ENCODE results near the gene RDH14. TPM values are rescaled to one million over a fixed set of nuclear protein-coding genes. Genes with fewer than 3 reads are reported as not detected.

Gene RDH14
- total RNA-seq, 1 donor from 2014 or later = 33.5 TPM

DNA sequence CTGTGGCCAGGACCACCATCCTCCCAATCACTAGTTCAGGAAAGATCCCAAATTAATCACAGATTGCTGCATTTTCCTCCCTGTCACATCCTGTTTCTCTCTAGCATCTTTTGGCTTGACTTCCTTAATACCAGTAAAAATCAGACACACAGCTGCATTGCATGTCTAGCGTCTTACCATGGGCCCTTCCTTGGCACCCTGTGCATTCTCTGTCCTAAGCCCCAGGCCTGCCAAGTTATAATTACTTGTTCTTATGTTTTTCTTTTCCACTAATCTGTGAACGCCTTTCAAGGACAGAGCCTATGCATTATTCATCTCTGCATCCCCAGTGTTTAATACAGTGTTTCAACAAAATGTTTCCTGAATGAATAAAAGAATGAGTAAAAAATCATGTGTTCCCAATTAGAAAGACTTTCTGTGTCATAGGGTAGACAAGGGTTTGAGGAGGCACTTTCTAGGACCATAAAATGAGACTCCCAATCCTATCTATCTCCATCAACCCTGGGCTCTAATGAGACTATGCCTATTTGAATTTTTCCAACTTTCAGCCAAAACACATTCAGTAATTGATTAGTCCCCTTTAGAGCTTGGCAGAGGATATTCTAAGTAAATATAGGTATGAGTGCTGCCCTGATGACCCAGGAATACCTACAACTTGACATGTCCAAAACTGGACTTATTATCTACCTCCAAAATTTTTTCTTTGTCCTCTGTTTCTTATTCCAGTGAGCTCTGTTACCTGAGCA, 39.2 kb upstream of the RDH14 start:
- Mint-ChIP-seq H3K27ac (no peak overlapping the region), H3K9me3 (no peaks in the 10 kb centered on the region), H3K4me1 (no peaks in the 10 kb centered on the region), H3K27me3 (ENCODE audit: insufficient read depth, low read depth) (no peaks in the 10 kb centered on the region), H3K36me3 (no peaks in the 10 kb centered on the region), H3K4me3 (no peak overlapping the region)
- Histone ChIP-seq H3K27me3 (no peaks in the 10 kb centered on the region), H3K9ac (no peak overlapping the region), H3K4me1 (no peaks in the 10 kb centered on the region), H3K36me3 (no peaks in the 10 kb centered on the region), H3K9me3 (ENCODE audit: low read depth) (no peaks in the 10 kb centered on the region), H3K27ac (no peak overlapping the region), H3K4me3 (no peak overlapping the region), H2AFZ (replicated peaks) (no peak overlapping the region), H3K79me2 (ENCODE audit: low read depth) (no peaks in the 10 kb centered on the region), H3F3A (ENCODE audit: low read depth) (no peaks in the 10 kb centered on the region), H3K4me2 (no peak overlapping the region), H4K20me1 (ENCODE audit: low read depth) (no peaks in the 10 kb centered on the region)
- no peak for TF ChIP-seq EZH2 (IDR thresholded peaks at IDR 0.05)
- TF ChIP-seq, protein P1, sequence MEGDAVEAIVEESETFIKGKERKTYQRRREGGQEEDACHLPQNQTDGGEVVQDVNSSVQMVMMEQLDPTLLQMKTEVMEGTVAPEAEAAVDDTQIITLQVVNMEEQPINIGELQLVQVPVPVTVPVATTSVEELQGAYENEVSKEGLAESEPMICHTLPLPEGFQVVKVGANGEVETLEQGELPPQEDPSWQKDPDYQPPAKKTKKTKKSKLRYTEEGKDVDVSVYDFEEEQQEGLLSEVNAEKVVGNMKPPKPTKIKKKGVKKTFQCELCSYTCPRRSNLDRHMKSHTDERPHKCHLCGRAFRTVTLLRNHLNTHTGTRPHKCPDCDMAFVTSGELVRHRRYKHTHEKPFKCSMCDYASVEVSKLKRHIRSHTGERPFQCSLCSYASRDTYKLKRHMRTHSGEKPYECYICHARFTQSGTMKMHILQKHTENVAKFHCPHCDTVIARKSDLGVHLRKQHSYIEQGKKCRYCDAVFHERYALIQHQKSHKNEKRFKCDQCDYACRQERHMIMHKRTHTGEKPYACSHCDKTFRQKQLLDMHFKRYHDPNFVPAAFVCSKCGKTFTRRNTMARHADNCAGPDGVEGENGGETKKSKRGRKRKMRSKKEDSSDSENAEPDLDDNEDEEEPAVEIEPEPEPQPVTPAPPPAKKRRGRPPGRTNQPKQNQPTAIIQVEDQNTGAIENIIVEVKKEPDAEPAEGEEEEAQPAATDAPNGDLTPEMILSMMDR (IDR thresholded peaks at IDR 0.05) = no peak
- TF ChIP-seq EZH2phosphoT487 (IDR thresholded peaks at IDR 0.05) = no peak
- DNase-seq (ENCODE audit: low spot score) = no peak

DNA sequence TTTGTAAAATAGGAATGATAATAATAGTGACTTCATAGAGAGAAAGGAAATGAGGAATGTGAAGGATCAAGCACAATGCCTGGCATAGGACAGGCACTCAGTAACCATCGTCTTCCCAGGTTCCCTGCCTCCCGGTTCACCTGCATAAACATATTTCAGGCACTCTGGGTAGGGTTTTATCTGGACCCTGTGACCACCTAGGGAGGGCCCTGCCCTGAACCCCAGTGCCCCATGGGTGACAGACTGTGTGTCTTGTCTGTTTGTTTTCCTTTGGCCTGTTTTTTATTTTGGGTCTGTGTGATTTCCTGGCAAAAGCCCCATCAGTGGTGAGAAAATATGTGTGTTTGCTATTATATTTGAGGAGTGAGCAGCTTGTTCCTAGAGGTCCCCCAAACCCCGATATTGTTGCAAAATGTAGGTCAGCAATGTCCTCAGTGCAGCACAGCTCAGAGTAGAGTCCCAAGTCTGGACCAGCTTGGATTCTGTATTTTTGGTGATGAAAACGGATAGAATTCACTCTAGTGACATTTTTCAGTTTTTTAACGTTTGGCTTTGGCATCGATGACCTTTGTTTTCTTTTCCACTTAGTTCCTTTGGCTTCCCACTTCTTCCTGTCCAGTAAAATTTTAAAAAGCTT, 38.5 kb upstream of the RDH14 start:
- no peaks in the 10 kb centered on the region for H3K9me3 Mint-ChIP-seq
- Histone ChIP-seq H2AFZ (replicated peaks) (no peak overlapping the region), H3K36me3 (no peaks in the 10 kb centered on the region), H3K4me1 (no peaks in the 10 kb centered on the region), H3K79me2 (ENCODE audit: low read depth) (no peaks in the 10 kb centered on the region), H3K9me3 (ENCODE audit: low read depth) (no peaks in the 10 kb centered on the region), H4K20me1 (ENCODE audit: low read depth) (no peaks in the 10 kb centered on the region), H3K4me3 (no peak overlapping the region), H3K27ac (no peak overlapping the region), H3K4me2 (no peak overlapping the region), H3K9ac (no peak overlapping the region), H3K27me3 (no peaks in the 10 kb centered on the region), H3F3A (ENCODE audit: low read depth) (no peaks in the 10 kb centered on the region)
- no peak overlapping the region for H3K27ac Mint-ChIP-seq
- TF ChIP-seq EZH2phosphoT487 (IDR thresholded peaks at IDR 0.05) (no peak), EZH2 (IDR thresholded peaks at IDR 0.05) (no peak)
- TF ChIP-seq, protein P1 (IDR thresholded peaks at IDR 0.05) = no peak
- H3K27me3 Mint-ChIP-seq (ENCODE audit: insufficient read depth, low read depth) = no peaks in the 10 kb centered on the region
- H3K4me1 Mint-ChIP-seq = no peaks in the 10 kb centered on the region
- H3K36me3 Mint-ChIP-seq = no peaks in the 10 kb centered on the region
- no peak for DNase-seq (ENCODE audit: low spot score)
- no peak overlapping the region for H3K4me3 Mint-ChIP-seq

DNA sequence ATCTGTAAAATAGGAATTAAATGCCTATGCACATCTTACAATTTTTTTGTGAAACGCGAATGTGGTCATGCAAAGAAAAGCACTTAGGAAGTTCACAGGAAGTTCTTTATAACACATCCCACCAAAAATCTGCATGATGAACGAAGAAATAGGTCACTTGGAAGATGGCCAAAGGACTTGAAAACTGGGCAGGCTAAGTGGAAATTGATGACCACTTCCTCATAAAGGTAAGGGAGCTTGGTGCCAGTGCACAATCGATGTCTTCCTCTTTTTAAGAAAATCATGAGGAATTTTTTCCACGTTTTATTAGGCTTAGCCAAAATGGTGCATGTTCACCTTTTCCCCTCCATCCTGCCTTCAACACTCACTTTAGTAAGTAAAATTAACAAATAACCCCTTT, 37.2 kb upstream of the RDH14 start:
- Mint-ChIP-seq H3K4me3 (no peak overlapping the region), H3K36me3 (no peaks in the 10 kb centered on the region), H3K27ac (no peak overlapping the region), H3K9me3 (no peaks in the 10 kb centered on the region), H3K27me3 (ENCODE audit: insufficient read depth, low read depth) (no peaks in the 10 kb centered on the region), H3K4me1 (no peaks in the 10 kb centered on the region)
- Histone ChIP-seq H3K4me2 (no peak overlapping the region), H3K79me2 (ENCODE audit: low read depth) (no peaks in the 10 kb centered on the region), H3K36me3 (no peaks in the 10 kb centered on the region), H3K9ac (no peak overlapping the region), H3K4me1 (no peaks in the 10 kb centered on the region), H3K27ac (no peak overlapping the region), H3K9me3 (ENCODE audit: low read depth) (no peaks in the 10 kb centered on the region), H3K27me3 (no peaks in the 10 kb centered on the region), H3F3A (ENCODE audit: low read depth) (no peaks in the 10 kb centered on the region), H2AFZ (replicated peaks) (no peak overlapping the region), H3K4me3 (no peak overlapping the region), H4K20me1 (ENCODE audit: low read depth) (no peaks in the 10 kb centered on the region)
- DNase-seq (ENCODE audit: low spot score) = no peak
- TF ChIP-seq EZH2phosphoT487 (IDR thresholded peaks at IDR 0.05) = no peak
- TF ChIP-seq, protein P1 (IDR thresholded peaks at IDR 0.05) = no peak
- TF ChIP-seq EZH2 (IDR thresholded peaks at IDR 0.05) = no peak

Data from neural progenitor cell (in vitro differentiated cells).